ENCODE measurements around the gene HPSE2. TPM values are rescaled to one million over a fixed set of nuclear protein-coding genes. Genes with fewer than 3 reads are reported as not detected.

Gene HPSE2
- total and polyA plus RNA-seq, 2 experiments from 2014 or later, result 0.10 to 0.24 TPM

GRCh38 chr10:98410135-98410743 is 825.4 kb downstream of the HPSE2 start:
- no peak overlapping the region for H2AFZ ChIP-seq
- no peaks in the 10 kb centered on the region for H3K36me3 ChIP-seq (ENCODE audit: insufficient read depth)
- H3K79me2 ChIP-seq (replicated peaks; ENCODE audit: insufficient read depth), result no peaks in the 10 kb centered on the region
- H4K20me1 ChIP-seq (replicated peaks; ENCODE audit: insufficient read depth), result no peaks in the 10 kb centered on the region
- no peak for ATAC-seq
- H3K4me1 Mint-ChIP-seq, result peaks cover 7% of the 10 kb centered on the region; the same call in 1 of the 3 replicates
- H3F3A ChIP-seq (replicated peaks; ENCODE audit: low read depth), result no peaks in the 10 kb centered on the region
- H3K27ac ChIP-seq (ENCODE audit: low read depth), result no peak overlapping the region
- no peak for DNase-seq (ENCODE audit: low spot score)
- no peaks in the 10 kb centered on the region for H3K36me3 Mint-ChIP-seq (ENCODE audit: low read depth)
- no peak overlapping the region for H3K4me3 ChIP-seq
- H3K9me3 Mint-ChIP-seq, result no peaks in the 10 kb centered on the region
- H3K4me1 ChIP-seq (ENCODE audit: insufficient read depth), result peaks cover 12% of the 10 kb centered on the region
- H3K27ac Mint-ChIP-seq, result no peak overlapping the region
- no peaks in the 10 kb centered on the region for H3K27me3 ChIP-seq (ENCODE audit: insufficient read depth)
- H3K4me2 ChIP-seq, result no peak overlapping the region
- H3K27me3 Mint-ChIP-seq (ENCODE audit: insufficient read depth, low read depth, poor library complexity), result peaks cover 1% of the 10 kb centered on the region
- H3K9me2 ChIP-seq (ENCODE audit: insufficient read depth), result no peaks in the 10 kb centered on the region
- H3K4me3 Mint-ChIP-seq, result no peak overlapping the region
- TF ChIP-seq, protein P1, sequence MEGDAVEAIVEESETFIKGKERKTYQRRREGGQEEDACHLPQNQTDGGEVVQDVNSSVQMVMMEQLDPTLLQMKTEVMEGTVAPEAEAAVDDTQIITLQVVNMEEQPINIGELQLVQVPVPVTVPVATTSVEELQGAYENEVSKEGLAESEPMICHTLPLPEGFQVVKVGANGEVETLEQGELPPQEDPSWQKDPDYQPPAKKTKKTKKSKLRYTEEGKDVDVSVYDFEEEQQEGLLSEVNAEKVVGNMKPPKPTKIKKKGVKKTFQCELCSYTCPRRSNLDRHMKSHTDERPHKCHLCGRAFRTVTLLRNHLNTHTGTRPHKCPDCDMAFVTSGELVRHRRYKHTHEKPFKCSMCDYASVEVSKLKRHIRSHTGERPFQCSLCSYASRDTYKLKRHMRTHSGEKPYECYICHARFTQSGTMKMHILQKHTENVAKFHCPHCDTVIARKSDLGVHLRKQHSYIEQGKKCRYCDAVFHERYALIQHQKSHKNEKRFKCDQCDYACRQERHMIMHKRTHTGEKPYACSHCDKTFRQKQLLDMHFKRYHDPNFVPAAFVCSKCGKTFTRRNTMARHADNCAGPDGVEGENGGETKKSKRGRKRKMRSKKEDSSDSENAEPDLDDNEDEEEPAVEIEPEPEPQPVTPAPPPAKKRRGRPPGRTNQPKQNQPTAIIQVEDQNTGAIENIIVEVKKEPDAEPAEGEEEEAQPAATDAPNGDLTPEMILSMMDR (conservative IDR thresholded peaks at IDR 0.05; ENCODE audit: low read depth in 2 of 2), result no peak
- TF ChIP-seq NANOG (IDR thresholded peaks at IDR 0.05; ENCODE audit: borderline replicate concordance), result no peak
- TF ChIP-seq POLR2AphosphoS5 (IDR thresholded peaks at IDR 0.05; ENCODE audit: low read depth), result no peak
- no peak for TF ChIP-seq EZH2 (IDR thresholded peaks at IDR 0.05; ENCODE audit: low read depth, unreplicated experiment)
- TF ChIP-seq REST (IDR thresholded peaks at IDR 0.05; ENCODE audit: unreplicated experiment), result no peak
- TF ChIP-seq EZH2phosphoT487 (IDR thresholded peaks at IDR 0.05; ENCODE audit: unreplicated experiment), result no peak
- TF ChIP-seq ZNF462 (CRISPR knock-in tag; IDR thresholded peaks at IDR 0.05), result no peak
- TF ChIP-seq JUNB (IDR thresholded peaks at IDR 0.05; ENCODE audit: unreplicated experiment), result no peak
- no peak for TF ChIP-seq ZNF331 (CRISPR knock-in tag; IDR thresholded peaks at IDR 0.05; ENCODE audit: low read depth)
- TF ChIP-seq ETS1 (IDR thresholded peaks at IDR 0.05), result no peak
- no peak for TF ChIP-seq ZNF114 (CRISPR knock-in tag; IDR thresholded peaks at IDR 0.05)
- no peak for TF ChIP-seq CREB1 (CRISPR knock-in tag; IDR thresholded peaks at IDR 0.05; ENCODE audit: low read depth)
- TF ChIP-seq STAT1 (IDR thresholded peaks at IDR 0.05; ENCODE audit: unreplicated experiment), result no peak

Data from GM23338 (cell line).